ENCODE measurements around the gene FAHD2B. TPM values are rescaled to one million over a fixed set of nuclear protein-coding genes. Genes with fewer than 3 reads are reported as not detected.
"Not testable (repeated sequence)": the region's sequence is repeated elsewhere in the genome, so short reads cannot be mapped to it uniquely, and the experiment has no call there.

FAHD2B gene
- total RNA-seq, 1 experiment from 2014 or later: 22.2 TPM

GRCh38 chr2:97113050-97113881 lies 18.6 kb upstream of the FAHD2B start, which contains the start of gene ANKRD36:
TSS of gene ANKRD36 (plus strand) at chr2:97113153. CDS start at chr2:97113740, 587 bp downstream.
- not testable (repeated sequence) for H3K79me2 ChIP-seq (ENCODE audit: low read length); H3K4me1 ChIP-seq (ENCODE audit: insufficient read depth, low read length); H3F3A ChIP-seq (ENCODE audit: low read length, unreplicated experiment); H3K9me3 ChIP-seq (ENCODE audit: low read length); H3K27me3 ChIP-seq (ENCODE audit: low read length); H3K36me3 ChIP-seq (ENCODE audit: low read depth, low read length); H4K20me1 ChIP-seq (ENCODE audit: low read length); H3K9me2 ChIP-seq (replicated peaks; ENCODE audit: low read length)
- BruUV-seq (replicated peaks): TSS peak; percentile 50
- ChIA-PET CTCF (interaction anchor here (1.7 kb wide), 1 partner anchor 255 kb away, joined by 7 read pairs; the partner anchor contains the start of gene ANKRD39), POLR2A (ENCODE audit: unreplicated experiment) (interaction anchor here (0.6 kb wide), 1 partner anchor 24 kb away, joined by 5 read pairs; no protein-coding TSS in a partner anchor)
- ATAC-seq: peak; percentile 94
- peak within 1 kb of the TSS; percentile 99 for H3K4me2 ChIP-seq (ENCODE audit: low read length)
- 0 out of 2 replicates have a peak, but pooled peaks have one; percentile 21 for TF ChIP-seq CTCF (conservative IDR thresholded peaks at IDR 0.05; ENCODE audit: low read depth, low read length)
- H2AFZ ChIP-seq (ENCODE audit: low read length): peak within 1 kb of the TSS; percentile 99
- H3K27ac ChIP-seq (ENCODE audit: low read length): peak within 1 kb of the TSS; percentile 49
- peak within 1 kb of the TSS; percentile 59 for H3K9ac ChIP-seq (ENCODE audit: low read length)
- H3K4me3 ChIP-seq (ENCODE audit: low read length): peak within 1 kb of the TSS; percentile 84
- intact Hi-C loops (cut with micrococcal nuclease): loop anchor here (5.0 kb wide), 2 partner anchors 151 to 246 kb away; no protein-coding TSS in a partner anchor
- DNase-seq: peak; percentile 77

DNA sequence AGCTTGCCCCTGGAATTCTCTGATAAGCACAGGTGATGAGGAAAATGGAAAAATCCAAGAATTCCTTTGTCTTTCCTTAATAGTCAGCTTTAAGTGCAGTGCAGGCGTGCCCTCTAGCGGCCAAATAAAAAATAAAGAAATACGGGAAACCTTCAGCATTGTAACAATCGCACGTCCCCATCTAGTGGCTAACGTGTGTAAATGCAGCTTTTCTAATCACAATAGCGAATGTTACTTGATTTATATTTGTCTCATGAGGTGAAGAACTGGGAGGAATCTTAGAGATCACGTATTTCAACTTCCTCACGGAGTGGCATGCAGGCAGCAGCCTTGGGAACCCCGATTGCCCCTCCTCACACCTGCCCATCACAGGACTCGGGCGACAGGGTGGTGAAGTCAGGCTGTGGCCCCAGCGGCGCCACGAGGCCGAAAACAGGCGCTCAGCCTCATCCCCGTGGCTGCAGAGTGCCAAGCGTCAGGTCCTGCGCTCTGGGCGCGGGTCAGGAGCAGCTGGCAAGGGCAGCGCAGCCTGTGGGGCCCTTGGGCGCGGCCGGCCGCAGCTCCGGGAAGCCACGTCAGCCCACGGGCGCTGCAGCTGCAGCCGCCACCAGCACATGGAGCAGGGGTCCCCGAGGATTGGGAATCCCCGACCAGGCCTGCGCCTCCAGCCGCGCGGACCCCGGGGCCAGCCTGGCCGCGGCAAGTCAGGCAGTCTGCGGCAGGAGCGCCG lies 17.8 kb upstream of the FAHD2B start:
- H3K36me3 ChIP-seq (ENCODE audit: low read depth, low read length); H4K20me1 ChIP-seq (ENCODE audit: low read length); H3K9me2 ChIP-seq (replicated peaks; ENCODE audit: low read length); BruUV-seq (replicated peaks); POLR2A ChIA-PET (ENCODE audit: unreplicated experiment); H3K4me1 ChIP-seq (ENCODE audit: insufficient read depth, low read length); H3F3A ChIP-seq (ENCODE audit: low read length, unreplicated experiment); H3K9me3 ChIP-seq (ENCODE audit: low read length); H3K27me3 ChIP-seq (ENCODE audit: low read length); H3K79me2 ChIP-seq (ENCODE audit: low read length): not testable (repeated sequence)
- H3K4me2 ChIP-seq (ENCODE audit: low read length): peak overlapping the region; percentile 99
- intact Hi-C loops (cut with micrococcal nuclease): loop anchor here (1.0 to 5.0 kb wide), 3 partner anchors 100 to 245 kb away; no protein-coding TSS in a partner anchor
- DNase-seq (peak; percentile 44), ATAC-seq (peak; percentile 30)
- H3K27ac ChIP-seq (ENCODE audit: low read length): peak overlapping the region; percentile 27
- peak; percentile 66 for TF ChIP-seq CTCF (conservative IDR thresholded peaks at IDR 0.05; ENCODE audit: low read depth, low read length)
- peak overlapping the region; percentile 84 for H3K4me3 ChIP-seq (ENCODE audit: low read length)
- CTCF ChIA-PET: interaction anchor here (1.7 kb wide), 1 partner anchor 255 kb away, joined by 7 read pairs; the partner anchor contains the start of gene ANKRD39
- peak overlapping the region; percentile 99 for H2AFZ ChIP-seq (ENCODE audit: low read length)
- H3K9ac ChIP-seq (ENCODE audit: low read length): peak overlapping the region; percentile 59

DNA sequence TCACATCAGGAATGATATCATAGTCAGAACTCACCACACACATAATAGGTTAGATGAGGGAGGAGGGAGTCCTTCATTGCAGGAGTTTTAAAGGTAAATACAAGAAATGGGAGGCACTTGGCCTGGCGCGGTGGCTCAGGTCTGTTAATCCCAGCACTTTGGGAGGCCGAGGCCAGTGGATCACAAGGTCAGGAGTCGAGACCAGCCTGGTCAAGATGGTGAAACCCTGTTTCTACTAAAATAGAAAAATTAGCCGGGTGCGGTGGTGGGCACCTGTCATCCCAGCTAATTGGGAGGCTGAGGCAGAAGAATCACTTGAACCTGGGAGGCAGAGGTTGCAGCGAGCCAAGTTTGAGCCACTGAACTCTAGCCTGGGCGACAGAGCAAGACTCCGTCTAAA lies 16.6 kb upstream of the FAHD2B start:
- H3K36me3 ChIP-seq (ENCODE audit: low read depth, low read length); POLR2A ChIA-PET (ENCODE audit: unreplicated experiment); H3K79me2 ChIP-seq (ENCODE audit: low read length); H3K4me1 ChIP-seq (ENCODE audit: insufficient read depth, low read length); DNase-seq; BruUV-seq (replicated peaks); ATAC-seq; H3K9me3 ChIP-seq (ENCODE audit: low read length); CTCF ChIA-PET; H3K9ac ChIP-seq (ENCODE audit: low read length); H3K27ac ChIP-seq (ENCODE audit: low read length); H3K4me3 ChIP-seq (ENCODE audit: low read length); H3F3A ChIP-seq (ENCODE audit: low read length, unreplicated experiment); H3K9me2 ChIP-seq (replicated peaks; ENCODE audit: low read length); H3K27me3 ChIP-seq (ENCODE audit: low read length); H2AFZ ChIP-seq (ENCODE audit: low read length); H3K4me2 ChIP-seq (ENCODE audit: low read length); H4K20me1 ChIP-seq (ENCODE audit: low read length): not testable (repeated sequence)
- intact Hi-C loops (cut with micrococcal nuclease): loop anchor here (5.0 kb wide), 2 partner anchors 149 to 244 kb away; no protein-coding TSS in a partner anchor

GRCh38 chr2:97106878-97107277 lies 12.2 kb upstream of the FAHD2B start:
- CTCF ChIA-PET; ATAC-seq; DNase-seq; H2AFZ ChIP-seq (ENCODE audit: low read length); H3K4me1 ChIP-seq (ENCODE audit: insufficient read depth, low read length); POLR2A ChIA-PET (ENCODE audit: unreplicated experiment); H3K9ac ChIP-seq (ENCODE audit: low read length); H3K9me2 ChIP-seq (replicated peaks; ENCODE audit: low read length); intact Hi-C loops (cut with micrococcal nuclease); H3K79me2 ChIP-seq (ENCODE audit: low read length); H3K9me3 ChIP-seq (ENCODE audit: low read length); BruUV-seq (replicated peaks); H3F3A ChIP-seq (ENCODE audit: low read length, unreplicated experiment); H3K4me3 ChIP-seq (ENCODE audit: low read length); H3K4me2 ChIP-seq (ENCODE audit: low read length); H3K36me3 ChIP-seq (ENCODE audit: low read depth, low read length); H4K20me1 ChIP-seq (ENCODE audit: low read length); H3K27me3 ChIP-seq (ENCODE audit: low read length); H3K27ac ChIP-seq (ENCODE audit: low read length): not testable (repeated sequence)

DNA sequence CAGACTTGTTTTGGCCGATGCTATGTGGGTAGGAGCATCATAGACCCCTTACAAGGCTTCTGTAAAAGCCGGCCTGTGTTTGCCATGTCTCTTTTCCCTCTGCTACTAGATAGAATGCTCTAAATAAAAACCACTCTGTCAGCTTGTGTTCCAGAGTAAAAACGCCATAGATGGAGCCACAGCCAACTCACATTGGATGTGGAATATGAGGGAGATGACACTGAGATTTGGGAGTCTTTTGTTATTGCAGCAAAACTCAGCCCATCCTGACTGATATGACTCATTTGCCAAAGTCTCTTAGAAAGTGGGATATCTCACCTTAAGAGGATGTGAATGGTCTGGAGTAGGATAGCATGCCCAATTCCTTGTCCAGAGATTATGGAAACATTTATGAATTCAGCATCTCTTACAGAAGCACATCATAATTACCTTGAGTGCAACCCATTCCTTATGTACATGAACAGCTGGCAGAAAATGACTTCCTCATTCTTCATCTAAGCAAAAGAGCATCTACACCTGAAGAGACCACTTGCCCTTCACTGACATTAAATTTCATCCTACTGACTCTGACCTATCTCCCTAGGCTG lies 4.2 kb upstream of the FAHD2B start:
- H4K20me1 ChIP-seq (ENCODE audit: low read length); H3K36me3 ChIP-seq (ENCODE audit: low read depth, low read length); H3F3A ChIP-seq (ENCODE audit: low read length, unreplicated experiment); H3K79me2 ChIP-seq (ENCODE audit: low read length); H3K9ac ChIP-seq (ENCODE audit: low read length); ATAC-seq; H3K9me2 ChIP-seq (replicated peaks; ENCODE audit: low read length); CTCF ChIA-PET; DNase-seq; H3K27ac ChIP-seq (ENCODE audit: low read length); intact Hi-C loops (cut with micrococcal nuclease); POLR2A ChIA-PET (ENCODE audit: unreplicated experiment); H3K9me3 ChIP-seq (ENCODE audit: low read length); H3K4me3 ChIP-seq (ENCODE audit: low read length); H3K27me3 ChIP-seq (ENCODE audit: low read length); H2AFZ ChIP-seq (ENCODE audit: low read length); BruUV-seq (replicated peaks); H3K4me1 ChIP-seq (ENCODE audit: insufficient read depth, low read length); H3K4me2 ChIP-seq (ENCODE audit: low read length): not testable (repeated sequence)

Data from PC-3 (cell line).